Skeletal muscle cell (primary cell): Measurements from ENCODE around the gene MMP17.
"Not testable (repeated sequence)": the region's sequence is repeated elsewhere in the genome, so short reads cannot be mapped to it uniquely, and the experiment has no call there.

Experiments used
- DNase-seq: peaks from one replicate; pipeline ENCODE4 v3.0.0-alpha.2; 2010; ENCODE audit warnings: low read depth
- H3K4me3 ChIP-seq: 2 replicates; pipeline ENCODE4 v1.5.1; 2011; ENCODE audit warnings: low read depth, mild to moderate bottlenecking, control low read depth, low read length, moderate library complexity

MMP17 gene

GRCh38 chr12:131799195-131799594 is 29.0 kb upstream of the MMP17 start:
- DNase-seq: no peak

DNA sequence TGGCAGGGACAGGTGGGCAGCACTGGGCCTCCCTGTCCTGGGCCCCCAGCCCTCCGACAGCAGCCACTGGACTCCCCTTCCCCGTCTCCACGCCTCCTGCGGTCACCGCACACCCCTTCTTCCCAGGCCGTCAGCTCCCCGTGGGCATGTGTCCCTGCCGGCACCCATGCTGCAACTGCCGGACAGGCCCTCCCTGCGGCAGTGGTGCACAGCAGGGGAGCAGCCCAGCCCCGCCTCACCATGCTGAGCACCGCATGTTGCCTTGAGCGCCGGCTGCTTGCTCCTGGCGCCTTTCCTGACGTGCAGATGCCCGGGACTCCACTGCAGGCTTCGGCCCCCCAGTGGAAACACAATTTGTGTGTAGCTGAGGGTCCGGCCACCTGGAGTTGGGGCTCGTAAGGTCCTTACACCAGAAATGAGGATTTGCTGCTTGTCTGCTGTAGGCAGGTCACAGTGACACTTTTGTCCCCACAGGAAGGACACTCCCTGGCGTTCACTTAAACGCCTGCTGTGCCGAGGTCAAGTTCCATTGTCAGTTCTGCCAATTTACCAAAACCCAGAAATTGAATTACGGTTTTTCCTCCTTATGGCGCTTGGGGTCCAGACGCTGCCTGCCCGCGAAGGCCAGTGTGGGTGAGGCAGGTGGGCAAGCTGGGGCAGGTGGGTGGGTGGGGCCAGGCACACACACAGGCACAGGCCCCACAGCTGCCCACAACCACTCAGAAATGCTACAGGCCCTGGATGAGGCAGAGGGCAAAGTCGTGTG is 28.2 kb upstream of the MMP17 start:
- DNase-seq: no peak
- H3K4me3 ChIP-seq: no peak overlapping the region

More at GRCh38 chr12:131799195-131799594, 29.0 kb upstream of the MMP17 start:
- no peak overlapping the region for H3K4me3 ChIP-seq

DNA sequence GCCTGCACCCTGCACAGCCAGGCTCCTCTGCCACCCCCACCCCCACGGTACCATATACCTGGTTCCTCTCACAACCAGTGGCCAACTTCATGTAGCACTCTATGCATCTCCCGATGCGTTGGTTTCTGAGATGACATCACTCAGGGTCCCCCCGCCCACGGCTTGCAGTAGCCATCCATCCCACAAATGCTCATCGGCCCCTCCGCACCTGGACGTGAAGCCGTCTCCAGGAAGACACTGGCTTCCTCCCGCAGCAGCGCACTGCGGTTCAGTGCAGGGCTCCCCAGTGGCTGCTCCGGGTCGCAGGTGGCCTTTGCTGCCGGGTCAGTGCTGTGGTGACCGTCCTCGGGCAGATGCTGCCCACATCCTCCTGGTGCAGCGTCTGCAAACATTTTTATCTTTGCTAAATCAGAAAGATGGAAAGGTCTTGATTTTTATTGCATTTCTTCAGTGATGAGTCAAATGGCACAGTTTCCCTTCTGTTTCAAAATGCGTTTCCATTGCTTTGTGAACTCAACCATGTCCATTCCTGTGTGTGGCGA is 27.5 kb upstream of the MMP17 start:
- no peak overlapping the region for H3K4me3 ChIP-seq
- no peak for DNase-seq

- H3K4me3 ChIP-seq: no peak overlapping the region
- no peak for DNase-seq
Measured at GRCh38 chr12:131801254-131801866, 26.8 kb upstream of the MMP17 start.

- no peak overlapping the region for H3K4me3 ChIP-seq
- no peak for DNase-seq
Measured at GRCh38 chr12:131803961-131804521, 24.2 kb upstream of the MMP17 start.

GRCh38 chr12:131805421-131805820 is 22.8 kb upstream of the MMP17 start:
- DNase-seq: no peak
- H3K4me3 ChIP-seq: no peak overlapping the region

GRCh38 chr12:131806674-131807073 is 21.5 kb upstream of the MMP17 start:
- DNase-seq: no peak
- H3K4me3 ChIP-seq: no peak overlapping the region

DNA sequence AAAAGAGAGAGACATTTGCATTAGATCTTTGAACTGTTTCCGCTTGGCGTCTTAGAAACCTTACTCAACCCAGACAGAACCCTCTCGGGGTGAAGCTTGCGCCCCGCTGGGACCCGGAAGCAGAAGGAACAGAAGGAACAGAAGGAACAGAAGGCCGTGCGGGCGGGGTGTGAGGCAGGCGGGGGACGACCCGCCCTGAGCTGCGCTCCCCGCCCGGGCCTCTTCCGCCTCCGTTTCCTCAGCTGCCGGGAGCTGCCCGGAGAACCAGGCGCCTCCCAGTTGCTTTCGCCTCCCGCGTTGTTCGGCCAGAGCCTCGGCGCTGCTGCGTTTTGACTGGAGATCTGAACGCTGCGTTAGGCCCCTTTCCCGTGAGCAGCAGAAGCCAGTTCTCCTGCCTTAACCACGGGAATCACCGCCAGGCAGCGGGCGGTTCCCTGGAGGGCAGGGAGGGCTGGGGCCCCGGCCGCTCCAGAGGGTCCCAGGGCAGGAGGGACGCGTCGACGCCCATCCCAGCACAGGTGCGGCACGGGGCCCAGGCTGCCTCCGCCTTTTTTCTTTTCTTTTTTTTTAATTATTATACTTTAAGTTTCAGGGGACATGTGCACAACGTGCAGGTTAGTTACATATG is 19.3 kb upstream of the MMP17 start:
- DNase-seq: no peak

GRCh38 chr12:131809476-131810254 is 18.5 kb upstream of the MMP17 start:
- not testable (repeated sequence) for H3K4me3 ChIP-seq, DNase-seq

More for the DNA sequence above, 19.3 kb upstream of the MMP17 start:
- H3K4me3 ChIP-seq: no peak overlapping the region

DNA sequence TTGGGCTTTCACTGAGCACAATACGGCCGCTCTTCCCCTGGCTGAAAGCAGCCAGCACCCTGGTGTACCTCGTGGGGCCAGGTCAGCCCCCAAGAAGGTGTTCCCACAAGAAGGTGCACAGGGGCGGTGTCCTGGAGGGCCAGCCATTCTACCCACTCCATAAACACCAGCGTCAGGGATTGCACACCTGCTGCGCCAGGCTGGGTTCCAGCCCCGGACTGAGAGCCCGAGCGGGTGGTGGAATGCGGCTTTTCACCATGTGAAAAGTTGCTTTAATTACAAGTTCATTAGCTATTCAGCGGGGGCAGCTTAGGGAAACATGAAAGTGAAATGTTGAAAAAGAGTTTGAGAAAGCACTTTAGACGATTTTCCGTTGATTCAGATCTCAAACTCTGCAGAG is 17.5 kb upstream of the MMP17 start:
- no peak for DNase-seq

GRCh38 chr12:131815131-131815530 is 13.1 kb upstream of the MMP17 start:
- DNase-seq: no peak

More for the DNA sequence above, 17.5 kb upstream of the MMP17 start:
- no peak overlapping the region for H3K4me3 ChIP-seq

DNA sequence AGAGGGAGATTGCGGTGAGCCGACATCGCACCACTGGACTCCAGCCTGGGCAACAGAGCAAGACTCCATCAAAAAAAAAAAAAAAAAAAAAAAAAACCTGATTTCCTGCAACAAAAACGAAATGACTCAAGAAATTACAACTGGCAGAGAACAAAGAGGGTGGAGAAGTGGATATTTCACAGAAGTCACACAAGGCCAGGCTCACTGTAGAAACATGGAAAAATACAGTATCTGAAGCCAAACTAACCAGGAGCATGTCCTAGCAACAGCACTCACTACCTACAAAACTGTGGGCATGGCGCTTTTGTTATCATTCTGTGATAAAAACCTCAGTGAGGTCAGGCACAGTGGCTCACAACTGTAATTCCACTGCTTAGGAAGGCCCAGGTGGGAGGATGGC is 11.7 kb upstream of the MMP17 start:
- no peak for DNase-seq
- no peak overlapping the region for H3K4me3 ChIP-seq

More at GRCh38 chr12:131815131-131815530, 13.1 kb upstream of the MMP17 start:
- H3K4me3 ChIP-seq: no peak overlapping the region

DNA sequence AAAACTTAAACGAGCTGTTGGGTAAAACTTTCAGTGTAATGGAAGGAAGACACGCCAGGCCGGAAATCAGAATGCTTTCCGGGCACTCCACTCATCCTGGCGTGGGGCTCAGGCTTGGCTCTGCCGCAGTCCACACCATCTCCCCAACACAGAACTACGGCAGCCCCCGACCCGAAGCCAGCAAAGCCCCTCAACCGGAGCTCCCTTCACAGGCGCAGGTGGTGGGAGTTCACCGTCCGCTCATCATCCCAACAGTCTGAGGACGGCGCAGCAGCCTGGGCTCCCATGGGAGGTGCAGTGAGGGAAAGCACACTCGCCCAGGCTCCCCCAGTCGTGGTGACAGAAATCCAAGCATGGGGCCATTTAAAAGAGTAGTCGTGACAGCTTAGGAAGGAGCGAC is 11.0 kb upstream of the MMP17 start:
- no peak for DNase-seq
- no peak overlapping the region for H3K4me3 ChIP-seq

- H3K4me3 ChIP-seq: no peak overlapping the region
- DNase-seq: no peak
Measured at GRCh38 chr12:131818821-131819585, 9.2 kb upstream of the MMP17 start.

GRCh38 chr12:131824450-131824849 is 3.7 kb upstream of the MMP17 start:
- DNase-seq: no peak
- no peak overlapping the region for H3K4me3 ChIP-seq

- DNase-seq: no peak
- H3K4me3 ChIP-seq: no peak overlapping the region
Measured at GRCh38 chr12:131825146-131825892, 2.9 kb upstream of the MMP17 start.

- DNase-seq: no peak
- H3K4me3 ChIP-seq: no peak overlapping the region
Measured at GRCh38 chr12:131826097-131826928, 1.9 kb upstream of the MMP17 start.
